Pancreas (tissue), 10 donors: ENCODE results near the gene DAP3. TPM values are rescaled to one million over a fixed set of nuclear protein-coding genes. Genes with fewer than 3 reads are reported as not detected.
A peak's percentile ranks its signal among the peaks of the same experiment; 100 is the strongest.
"Not testable (repeated sequence)": the region's sequence is repeated elsewhere in the genome, so short reads cannot be mapped to it uniquely, and the experiment has no call there.

Source experiments
- ATAC-seq, 4 donors: fragments of 200-7000 bp; cut with Tn5 transposase; one replicate each; pipeline versions ENCODE4 v1.8.0 to v1.9.1; 2020; ENCODE audit warnings: mild to moderate bottlenecking in 4 of 4, moderate library complexity in 4 of 4
- DNase-seq, 6 donors: peaks; one replicate each; pipeline ENCODE4 v3.0.0-alpha.2; 2020
- FAIRE-seq: peaks from 2 replicates; lab custom pipeline; 2012; peaks lifted over from hg19 to GRCh38; lab: Jason Lieb, UNC
- H3K27ac ChIP-seq, 4 donors: fragments of 200-600 bp; sonication (generic); 1 replicate in 3 of 4; 2 replicates in 1 of 4; pipeline versions ENCODE4 v1.5.0 to v1.8.0; 2020
- H3K27me3 ChIP-seq, 4 donors: fragments of 200-600 bp; one replicate each; pipeline ENCODE4 v1.8.0; 2021
- H3K36me3 ChIP-seq, 3 donors: fragments of 200-600 bp; sonication (generic) in 1 of 3; one replicate each; pipeline versions ENCODE4 v1.5.0 to v1.8.0; 2020 to 2021
- H3K4me1 ChIP-seq, 3 donors: fragments of 200-600 bp; one replicate each; pipeline ENCODE4 v1.8.0; 2021
- H3K4me3 ChIP-seq, 4 donors: fragments of 200-600 bp; sonication (generic) in 2 of 4; one replicate each; pipeline versions ENCODE4 v1.5.0 to v1.8.0; 2020 to 2021
- H3K9me3 ChIP-seq, 4 donors: fragments of 200-600 bp; one replicate each; pipeline ENCODE4 v1.8.0; 2021
- WGBS, 2 donors: extraction: QIAGEN DNeasy Blood & Tissue Kit; methylation state at CpG; one replicate each; pipeline ENCODE4 v1.1.7; 2013; 5-methylcytosine and 5-hydroxymethylcytosine counted together
- intact Hi-C, 3 donors: fragments of 100-400 bp; cut with DNase I; formaldehyde crosslinking; loops; one replicate each; pipeline versions ENCODE4 v1.11.1 to v1.14.2; 2022
- polyA plus RNA-seq, 2 donors: library from polyadenylated mRNA; stranded (reverse); fragments of 200-250 nt; gene quantifications; one replicate each; pipeline ENCODE4 v1.2.3, GENCODE V29; 2013
- total RNA-seq, 6 donors: library from RNA; stranded (reverse); fragmentation: NEBNext Ultra II Directional in 4 of 6; extraction: Animal tissue kit (Norgen Biotek cat#: 25700) in 4 of 6; gene quantifications; one replicate each; pipeline versions ENCODE4 v1.2.1 to v1.2.4, GENCODE V29; 2021 to 2023
- TF ChIP-seq, protein P1 (sequence below), 4 donors: fragments of 200-600 bp; sonication (generic) in 3 of 4; IDR thresholded peaks; one replicate each; pipeline versions ENCODE4 v1.5.0 to v1.8.0; 2021; ENCODE audit warnings: antibody characterized with exemption in 4 of 4
- donor health status: healthy with polysubstance abuse.
- donor health status: DM: no; HTN: no; CAD: no; lungs with moderate emphysema.
- donor health status: DM: no; HTN: no; CAD: no.
- donor health status: control.
- donor health status: control.
- donor health status: Bipolar disorder and iron deficiency.
- donor health status: DM: yes; HTN: yes; CAD: no.
- donor health status: DM: no; HTN: no; CAD: no.
- donor health status: DM: no; HTN: no; CAD: no.
- donor health status: DM: yes; HTN: yes; CAD: no.

DAP3 gene
- total and polyA plus RNA-seq, 8 donors, result 40.3 to 73.8 (median 51.8) TPM

DNA sequence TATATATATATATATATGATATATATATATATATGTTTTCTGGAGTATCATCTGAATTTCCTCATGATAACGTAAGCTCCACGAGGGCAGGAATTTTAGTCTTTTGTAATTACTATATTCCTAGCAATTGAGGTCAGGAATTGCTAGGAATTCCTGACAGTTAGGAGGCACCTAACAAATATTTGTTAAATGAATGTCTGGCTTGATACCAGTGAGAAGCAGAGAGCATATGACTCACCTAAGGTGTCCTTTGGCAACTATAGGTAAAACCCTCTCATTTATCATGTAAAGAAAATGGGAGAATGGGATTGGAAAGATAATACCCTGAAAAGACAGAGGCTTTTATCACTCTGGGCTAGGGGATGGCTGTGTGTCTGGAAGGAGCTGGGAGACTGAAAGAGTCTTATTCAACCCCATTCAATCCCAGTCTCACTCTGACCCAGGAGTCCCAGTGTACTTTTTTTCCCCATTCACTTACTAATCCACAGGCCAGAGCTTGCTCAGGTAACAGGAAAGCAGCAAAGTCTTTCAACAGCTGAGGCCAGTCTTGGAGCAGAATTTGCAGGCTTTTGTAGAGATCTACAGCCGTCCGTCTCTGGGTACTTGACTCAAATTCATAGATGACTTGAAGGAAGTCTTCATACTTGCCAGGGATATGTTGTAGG, 71.2 kb downstream of the DAP3 start:
- ATAC-seq, result no peak
- no peak for DNase-seq
- TF ChIP-seq, protein P1, sequence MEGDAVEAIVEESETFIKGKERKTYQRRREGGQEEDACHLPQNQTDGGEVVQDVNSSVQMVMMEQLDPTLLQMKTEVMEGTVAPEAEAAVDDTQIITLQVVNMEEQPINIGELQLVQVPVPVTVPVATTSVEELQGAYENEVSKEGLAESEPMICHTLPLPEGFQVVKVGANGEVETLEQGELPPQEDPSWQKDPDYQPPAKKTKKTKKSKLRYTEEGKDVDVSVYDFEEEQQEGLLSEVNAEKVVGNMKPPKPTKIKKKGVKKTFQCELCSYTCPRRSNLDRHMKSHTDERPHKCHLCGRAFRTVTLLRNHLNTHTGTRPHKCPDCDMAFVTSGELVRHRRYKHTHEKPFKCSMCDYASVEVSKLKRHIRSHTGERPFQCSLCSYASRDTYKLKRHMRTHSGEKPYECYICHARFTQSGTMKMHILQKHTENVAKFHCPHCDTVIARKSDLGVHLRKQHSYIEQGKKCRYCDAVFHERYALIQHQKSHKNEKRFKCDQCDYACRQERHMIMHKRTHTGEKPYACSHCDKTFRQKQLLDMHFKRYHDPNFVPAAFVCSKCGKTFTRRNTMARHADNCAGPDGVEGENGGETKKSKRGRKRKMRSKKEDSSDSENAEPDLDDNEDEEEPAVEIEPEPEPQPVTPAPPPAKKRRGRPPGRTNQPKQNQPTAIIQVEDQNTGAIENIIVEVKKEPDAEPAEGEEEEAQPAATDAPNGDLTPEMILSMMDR (IDR thresholded peaks at IDR 0.05), result no peak
- no peak overlapping the region for H3K4me3 ChIP-seq
- intact Hi-C loops, result no loop called here
- H3K9me3 ChIP-seq, result no peaks in the 10 kb centered on the region
- no peak overlapping the region for H3K27ac ChIP-seq
- peaks cover 9 to 58% (median 9%) of the 10 kb centered on the region in 3 donors for H3K36me3 ChIP-seq
- no peaks in the 10 kb centered on the region for H3K27me3 ChIP-seq
- WGBS, 2 donors, result 95 to 98% methylated on average over 4 of the region's 4 CpGs
- no peak for FAIRE-seq
- H3K4me1 ChIP-seq, result no peaks in the 10 kb centered on the region

DNA sequence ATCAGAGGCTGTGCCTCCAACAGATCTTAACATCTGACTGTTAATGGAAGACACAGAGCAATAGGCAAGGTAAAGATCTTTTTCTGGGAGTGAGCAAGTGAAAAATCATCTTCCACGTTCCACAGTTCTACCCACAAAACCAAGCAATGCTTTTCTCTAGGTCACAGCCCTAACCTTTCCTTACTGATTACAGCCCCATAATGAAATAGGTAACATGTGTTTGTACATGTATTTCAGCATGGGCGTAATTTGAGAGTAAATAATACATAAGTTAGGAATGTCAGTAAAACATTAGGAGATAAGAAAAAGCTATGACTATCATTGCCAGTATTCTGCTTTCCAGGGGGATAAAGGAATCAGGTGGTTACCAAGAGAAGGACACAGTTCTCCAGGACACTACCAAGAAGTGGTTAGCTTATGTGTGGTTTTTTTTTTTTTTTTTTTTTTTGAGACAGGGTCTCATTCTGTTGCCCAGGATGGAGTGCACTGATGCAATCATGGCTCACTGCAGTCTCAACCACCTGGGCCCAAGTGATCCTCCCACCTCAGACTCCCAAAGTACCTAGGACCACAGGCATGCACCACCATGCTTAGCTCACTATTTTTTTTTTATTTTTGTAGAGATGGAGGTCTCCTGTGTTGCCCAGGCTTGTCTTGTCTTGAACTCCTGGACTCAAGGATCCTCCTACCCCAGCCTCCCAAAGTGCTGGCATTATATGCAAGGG, 72.0 kb downstream of the DAP3 start:
- FAIRE-seq (no peak), ATAC-seq (no peak), DNase-seq (no peak)
- H3K36me3 ChIP-seq, result peaks cover 9 to 65% (median 15%) of the 10 kb centered on the region in 3 donors
- no peak overlapping the region for H3K4me3 ChIP-seq
- no peaks in the 10 kb centered on the region for H3K4me1 ChIP-seq
- WGBS, 2 donors, result 93 to 94% methylated on average over 2 of the region's 2 CpGs
- H3K27me3 ChIP-seq, result no peaks in the 10 kb centered on the region
- TF ChIP-seq, protein P1 (IDR thresholded peaks at IDR 0.05), result no peak
- no peaks in the 10 kb centered on the region for H3K9me3 ChIP-seq
- no peak overlapping the region for H3K27ac ChIP-seq
- intact Hi-C loops, result no loop called here

DNA sequence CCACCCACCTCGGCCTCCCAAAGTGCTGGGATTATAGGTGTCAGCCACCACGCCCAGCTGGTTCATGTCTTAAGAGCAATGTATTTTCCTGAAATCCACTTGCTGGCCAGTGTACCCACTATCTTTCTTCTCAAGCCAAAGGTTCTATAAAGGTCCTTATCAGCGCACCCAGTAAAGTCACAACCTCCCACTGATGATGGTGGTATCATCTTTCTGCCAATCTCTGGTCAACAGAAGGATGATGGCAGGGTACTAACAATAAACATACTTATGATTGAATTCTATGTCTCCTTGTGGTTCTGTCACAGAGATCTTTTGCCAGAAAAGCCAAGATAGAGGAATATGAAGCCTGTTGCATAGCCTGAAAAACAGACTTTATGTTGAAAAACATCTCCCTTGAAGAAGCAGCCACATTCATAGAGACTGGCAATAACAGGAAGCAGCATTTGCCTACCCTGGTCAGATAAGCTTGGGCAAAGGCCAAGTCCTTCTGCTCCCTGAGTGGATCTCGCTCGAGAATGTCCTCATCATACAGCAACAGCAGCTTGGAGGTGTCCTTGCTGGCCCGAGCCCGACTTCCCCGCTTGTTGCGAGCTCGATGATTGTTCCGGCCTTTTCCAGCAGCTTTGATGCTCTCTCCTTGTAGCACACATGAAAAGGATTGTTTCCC, 73.0 kb downstream of the DAP3 start:
- DNase-seq (no peak), FAIRE-seq (no peak), ATAC-seq (no peak)
- 94 to 97% methylated on average over 11 of the region's 11 CpGs for WGBS, 2 donors
- H3K27ac ChIP-seq, result no peak overlapping the region
- intact Hi-C loops, result no loop called here
- peaks cover 4 to 64% (median 17%) of the 10 kb centered on the region in 3 donors for H3K36me3 ChIP-seq
- no peaks in the 10 kb centered on the region for H3K9me3 ChIP-seq
- TF ChIP-seq, protein P1 (IDR thresholded peaks at IDR 0.05), result no peak
- no peaks in the 10 kb centered on the region for H3K27me3 ChIP-seq
- H3K4me1 ChIP-seq, result no peaks in the 10 kb centered on the region
- H3K4me3 ChIP-seq, result no peak overlapping the region

DNA sequence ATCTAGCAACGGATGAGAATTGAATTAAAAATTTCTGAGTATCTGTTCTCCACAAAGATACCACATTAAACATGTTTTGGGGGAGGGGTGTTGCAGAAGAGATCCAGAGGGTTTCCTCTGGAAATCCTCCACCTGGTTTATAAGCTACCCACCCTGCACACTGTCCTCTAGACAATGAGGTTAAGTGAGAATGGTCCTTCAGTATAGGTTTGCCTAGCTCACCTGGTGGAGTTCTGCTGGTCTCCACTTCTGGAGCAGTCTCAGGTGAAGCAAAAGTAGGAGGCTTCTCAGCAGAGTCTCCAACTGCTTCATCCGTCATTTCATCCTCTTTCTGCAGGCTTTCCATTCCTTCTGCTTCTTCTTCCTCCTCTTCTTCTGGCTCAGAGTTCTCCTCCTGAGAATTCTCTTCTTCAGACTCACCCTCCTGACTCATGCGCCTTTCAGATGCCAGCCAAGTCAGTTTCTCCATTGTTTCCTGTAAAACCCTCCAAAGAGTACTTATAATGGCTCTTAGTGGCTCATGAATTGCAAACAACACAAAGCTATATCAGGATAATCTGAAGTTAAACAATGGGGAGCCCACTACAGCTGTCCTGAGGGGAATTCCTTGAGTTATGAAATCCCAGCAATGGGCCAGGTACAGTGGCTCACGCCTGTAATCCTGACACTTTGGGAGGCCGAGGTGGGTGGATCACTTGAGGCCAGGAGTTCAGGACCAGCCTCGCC, 74.4 kb downstream of the DAP3 start:
- peak in 3 of 4 donors; percentile 56 to 80 (median 68) for ATAC-seq
- H3K4me1 ChIP-seq, DNase-seq, H3K4me3 ChIP-seq, intact Hi-C loops, H3K27ac ChIP-seq, FAIRE-seq, H3K9me3 ChIP-seq, H3K27me3 ChIP-seq: not testable (repeated sequence)
- H3K36me3 ChIP-seq, result peaks cover 4 to 62% (median 13%) of the 10 kb centered on the region in 3 donors
- WGBS, 2 donors, result 88 to 93% methylated on average over 6 of the region's 6 CpGs

DNA sequence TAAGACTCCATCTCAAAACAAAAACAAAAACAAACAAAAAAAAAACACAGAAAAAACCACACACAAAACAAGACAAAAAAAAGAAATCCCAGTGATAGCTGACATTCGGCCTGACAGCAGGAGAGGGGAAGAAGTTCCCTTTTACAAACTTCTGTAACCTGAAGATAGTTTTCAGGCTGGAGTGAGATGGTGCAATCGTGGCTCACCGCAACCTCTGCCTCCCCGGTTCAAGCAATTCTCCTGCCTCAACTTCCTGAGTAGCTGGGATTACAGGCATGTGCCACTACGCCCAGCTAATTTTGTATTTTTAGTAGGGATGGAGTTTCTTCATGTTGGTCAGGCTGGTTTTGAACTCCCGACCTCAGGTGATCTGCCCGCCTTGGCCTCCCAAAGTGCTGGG, 75.1 kb downstream of the DAP3 start:
- H3K4me3 ChIP-seq, ATAC-seq, H3K4me1 ChIP-seq, H3K27ac ChIP-seq, FAIRE-seq, H3K27me3 ChIP-seq, H3K9me3 ChIP-seq, intact Hi-C loops, DNase-seq: not testable (repeated sequence)
- 92 to 98% methylated on average over 7 of the region's 7 CpGs for WGBS, 2 donors
- peaks cover 4 to 64% (median 13%) of the 10 kb centered on the region in 3 donors for H3K36me3 ChIP-seq

DNA sequence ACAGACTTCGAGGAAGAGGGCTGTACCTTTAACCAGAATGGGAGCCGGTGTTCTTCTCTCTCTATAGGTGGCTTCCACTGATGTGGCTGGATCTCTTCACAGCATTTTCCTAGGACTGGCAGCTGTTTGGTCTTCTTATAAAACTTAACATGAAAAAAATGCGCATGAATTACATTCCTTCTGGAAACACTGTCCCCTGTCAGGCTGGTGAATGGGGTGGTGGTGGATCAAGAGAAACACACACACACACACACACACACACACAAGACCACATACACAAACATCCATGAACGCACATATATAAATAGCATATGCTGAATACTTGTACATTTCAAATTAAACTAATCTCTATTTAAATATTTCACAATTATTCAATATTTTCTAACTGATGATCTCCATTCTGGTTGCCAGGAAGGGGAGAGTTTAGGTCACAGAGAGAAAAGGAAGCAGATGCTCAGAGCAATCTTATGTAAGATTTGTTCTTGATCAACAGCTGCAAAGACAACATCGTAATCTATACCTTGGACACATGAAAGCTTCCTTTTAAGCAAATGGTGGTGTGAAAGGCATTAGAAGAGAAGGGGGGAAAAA, 78.6 kb downstream of the DAP3 start:
- intact Hi-C loops, H3K4me3 ChIP-seq: not testable (repeated sequence)

More for the DNA sequence above, 78.6 kb downstream of the DAP3 start:
- H3K36me3 ChIP-seq, result peaks cover 1 to 54% (median 25%) of the 10 kb centered on the region in 3 donors
- FAIRE-seq, ATAC-seq, DNase-seq, H3K4me1 ChIP-seq, H3K27ac ChIP-seq, H3K27me3 ChIP-seq, H3K9me3 ChIP-seq: not testable (repeated sequence)
- WGBS, 2 donors, result 82 to 97% methylated on average over 3 of the region's 5 CpGs
